GM23248 (cell line): ENCODE measurements around the gene ERC1. TPM values are rescaled to one million over a fixed set of nuclear protein-coding genes. Genes with fewer than 3 reads are reported as not detected.

Experiments
- DNase-seq: peaks from one replicate; pipeline ENCODE4 v3.0.0-alpha.2; 2015
- H2AFZ ChIP-seq: fragments of 200-600 bp; sonication (generic); 2 replicates; pipeline ENCODE4 v1.6.1; 2016; ENCODE audit warnings: antibody characterized with exemption
- H3F3A ChIP-seq: fragments of 200-600 bp; sonication (generic); 2 replicates; pipeline ENCODE4 v1.6.1; 2016; ENCODE audit warnings: mild to moderate bottlenecking, antibody characterized with exemption, mixed run types; ENCODE audit not compliant: insufficient read depth
- H3K27ac ChIP-seq: fragments of 200-600 bp; sonication (generic); 2 replicates; pipeline ENCODE4 v1.5.1; 2016; ENCODE audit warnings: mild to moderate bottlenecking
- H3K27me3 ChIP-seq: fragments of 200-600 bp; sonication (generic); replicated peaks from 2 replicates; pipeline ENCODE4 v1.6.1; 2016; ENCODE audit warnings: mild to moderate bottlenecking; ENCODE audit not compliant: insufficient read depth
- H3K36me3 ChIP-seq: fragments of 200-600 bp; sonication (generic); 2 replicates; pipeline ENCODE4 v1.6.1; 2016; ENCODE audit warnings: low read depth, mild to moderate bottlenecking
- H3K4me1 ChIP-seq: fragments of 200-600 bp; sonication (generic); 2 replicates; pipeline ENCODE4 v1.6.1; 2016; ENCODE audit warnings: mild to moderate bottlenecking; ENCODE audit not compliant: insufficient read depth
- H3K4me2 ChIP-seq: fragments of 200-600 bp; sonication (generic); one replicate; pipeline ENCODE4 v1.6.1; 2016; ENCODE audit warnings: mild to moderate bottlenecking; ENCODE audit not compliant: unreplicated experiment
- H3K4me3 ChIP-seq: fragments of 200-600 bp; sonication (generic); 2 replicates; pipeline ENCODE4 v1.5.1; 2016; ENCODE audit warnings: mild to moderate bottlenecking
- H3K79me2 ChIP-seq: fragments of 200-600 bp; sonication (generic); 2 replicates; pipeline ENCODE4 v1.6.1; 2016; ENCODE audit warnings: mild to moderate bottlenecking; ENCODE audit not compliant: insufficient read depth
- H3K9ac ChIP-seq: fragments of 200-600 bp; sonication (generic); 2 replicates; pipeline ENCODE4 v1.6.1; 2016; ENCODE audit warnings: mild to moderate bottlenecking
- H3K9me2 ChIP-seq: fragments of 200-600 bp; sonication (generic); 2 replicates; pipeline ENCODE4 v1.6.1; 2016; ENCODE audit warnings: mixed run types, mild to moderate bottlenecking, moderate library complexity; ENCODE audit not compliant: insufficient read depth
- H3K9me3 ChIP-seq: fragments of 200-600 bp; sonication (generic); one replicate; pipeline ENCODE4 v1.6.1; 2017; ENCODE audit warnings: low read depth
- H4K20me1 ChIP-seq: fragments of 200-600 bp; sonication (generic); 2 replicates; pipeline ENCODE4 v1.6.0; 2016; ENCODE audit not compliant: insufficient read depth
- EZH2 ChIP-seq: fragments of 200-600 bp; sonication (generic); IDR thresholded peaks from 2 replicates; pipeline ENCODE4 v1.6.1; 2018; ENCODE audit warnings: antibody characterized with exemption, mild to moderate bottlenecking; ENCODE audit not compliant: insufficient read depth, poor library complexity, severe bottlenecking
- EZH2phosphoT487 ChIP-seq: fragments of 200-600 bp; sonication (generic); IDR thresholded peaks from 2 replicates; pipeline ENCODE4 v1.6.1; 2018; ENCODE audit warnings: antibody characterized with exemption, moderate library complexity, mild to moderate bottlenecking, low read depth; ENCODE audit not compliant: insufficient read depth
- WGBS, 2 experiments: methylation state at CpG; one replicate each; pipeline ENCODE4 v1.1.6; 2015 to 2017; ENCODE audit warnings: low lambda C conversion rate in 2 of 2, low coverage in 1 of 2; ENCODE audit errors: missing lambda C conversion rate in 2 of 2; 5-methylcytosine and 5-hydroxymethylcytosine counted together
- in situ Hi-C: fragments of 300-500 bp; cut with MboI; formaldehyde crosslinking; loops from 2 replicates; pipeline ENCODE4 v1.15.0; 2020
- polyA plus RNA-seq: library from polyadenylated mRNA; unstranded; fragments of >200 nt; fragmentation: Nextera tagmentation; extraction: Ambion mirVana; gene quantifications from 2 replicates; pipeline ENCODE4 v1.2.1, GENCODE V29; 2016
- total RNA-seq: library from RNA; depleted of rRNA; stranded (reverse); fragments of >200 nt; shearing (Covaris generic); gene quantifications from 2 replicates; pipeline ENCODE4 v1.2.3, GENCODE V29; 2014

The ERC1 gene
- total and polyA plus RNA-seq, 2 experiments from 2014 or later = 21.5 to 23.3 TPM

- 97 to 100% methylated on average over 10 of the region's 10 CpGs for WGBS, 2 experiments
- TF ChIP-seq EZH2phosphoT487 (no peak), EZH2 (no peak)
- Histone ChIP-seq H3K9me3 (no peaks in the 10 kb centered on the region), H4K20me1 (no peaks in the 10 kb centered on the region), H3K4me1 (no peaks in the 10 kb centered on the region; the same call in 1 of the 2 replicates), H3K27me3 (no peaks in the 10 kb centered on the region), H2AFZ (no peak overlapping the region), H3K4me3 (no peak overlapping the region), H3K79me2 (no peaks in the 10 kb centered on the region), H3F3A (no peaks in the 10 kb centered on the region), H3K9me2 (no peaks in the 10 kb centered on the region), H3K27ac (no peak overlapping the region), H3K4me2 (no peak overlapping the region), H3K9ac (no peak overlapping the region), H3K36me3 (no peaks in the 10 kb centered on the region)
- in situ Hi-C loops = no loop called here
- no peak for DNase-seq
These were observed 514.6 kb downstream of the ERC1 start for GRCh38 chr12:1505576-1505975.

- 91 to 96% methylated on average over 7 of the region's 7 CpGs for WGBS, 2 experiments
- in situ Hi-C loops = no loop called here
- H3F3A ChIP-seq = no peaks in the 10 kb centered on the region
These were observed 516.3 kb downstream of the ERC1 start for GRCh38 chr12:1507308-1507707.

GRCh38 chr12:1509413-1510052 is 518.5 kb downstream of the ERC1 start:
- H3K9me3 ChIP-seq = no peaks in the 10 kb centered on the region
- no peaks in the 10 kb centered on the region for H4K20me1 ChIP-seq
- no peaks in the 10 kb centered on the region for H3K27me3 ChIP-seq
- H3K9ac ChIP-seq = no peak overlapping the region
- H3K4me1 ChIP-seq = no peaks in the 10 kb centered on the region
- H3F3A ChIP-seq = no peaks in the 10 kb centered on the region
- no peaks in the 10 kb centered on the region for H3K79me2 ChIP-seq
- H2AFZ ChIP-seq = no peak overlapping the region
- H3K4me3 ChIP-seq = no peak overlapping the region
- in situ Hi-C loops = no loop called here
- H3K27ac ChIP-seq = no peak overlapping the region
- no peak overlapping the region for H3K4me2 ChIP-seq
- 79 to 84% methylated on average over 14 of the region's 14 CpGs for WGBS, 2 experiments
- H3K9me2 ChIP-seq = no peaks in the 10 kb centered on the region
- H3K36me3 ChIP-seq = no peaks in the 10 kb centered on the region
- TF ChIP-seq EZH2 (no peak), EZH2phosphoT487 (no peak)
- no peak for DNase-seq

More at GRCh38 chr12:1507308-1507707, 516.3 kb downstream of the ERC1 start:
- Histone ChIP-seq H3K4me3 (no peak overlapping the region), H3K27ac (no peak overlapping the region), H3K9me3 (no peaks in the 10 kb centered on the region), H3K79me2 (no peaks in the 10 kb centered on the region), H4K20me1 (no peaks in the 10 kb centered on the region), H3K36me3 (no peaks in the 10 kb centered on the region), H3K27me3 (no peaks in the 10 kb centered on the region), H3K9me2 (no peaks in the 10 kb centered on the region), H3K4me2 (no peak overlapping the region), H3K4me1 (no peaks in the 10 kb centered on the region), H2AFZ (no peak overlapping the region), H3K9ac (no peak overlapping the region)
- DNase-seq = no peak
- TF ChIP-seq EZH2 (no peak), EZH2phosphoT487 (no peak)

- Histone ChIP-seq H3K9me3 (no peaks in the 10 kb centered on the region), H3K27ac (no peak overlapping the region), H3F3A (no peaks in the 10 kb centered on the region)
These were observed 519.2 kb downstream of the ERC1 start for GRCh38 chr12:1510056-1510812.

More at GRCh38 chr12:1510056-1510812, 519.2 kb downstream of the ERC1 start:
- Histone ChIP-seq H3K4me3 (no peak overlapping the region), H3K36me3 (no peaks in the 10 kb centered on the region), H2AFZ (no peak overlapping the region), H3K79me2 (no peaks in the 10 kb centered on the region), H3K4me1 (no peaks in the 10 kb centered on the region), H3K9me2 (no peaks in the 10 kb centered on the region), H3K27me3 (no peaks in the 10 kb centered on the region), H3K4me2 (no peak overlapping the region), H3K9ac (no peak overlapping the region), H4K20me1 (no peaks in the 10 kb centered on the region)
- WGBS, 2 experiments = 85% methylated on average over 10 of the region's 10 CpGs
- TF ChIP-seq EZH2 = no peak
- TF ChIP-seq EZH2phosphoT487 = no peak
- in situ Hi-C loops = no loop called here
- no peak for DNase-seq
